Lung (tissue), 12 donors: Measurements from ENCODE around the gene TMEM72. TPM values are rescaled to one million over a fixed set of nuclear protein-coding genes. Genes with fewer than 3 reads are reported as not detected.

Source experiments
- ATAC-seq: fragments of 200-7000 bp; cut with Tn5 transposase; one replicate; pipeline ENCODE4 v1.9.1; 2020; ENCODE audit warnings: moderate number of reproducible peaks; ENCODE audit not compliant: insufficient read depth, low FRiP score
- DNase-seq, 3 donors: peaks; one replicate each; pipeline ENCODE4 v3.0.0-alpha.2; 2013 to 2017
- H3K27ac ChIP-seq, 2 donors: one replicate each; pipeline ENCODE4 v1.5.1; 2013; ENCODE audit warnings: mild to moderate bottlenecking in 2 of 2, moderate library complexity in 2 of 2, control low read depth in 1 of 2, inconsistent platforms in 1 of 2, low read depth in 1 of 2, low read length in 1 of 2
- H3K27me3 ChIP-seq, 3 donors: one replicate each; pipeline ENCODE4 v1.5.1; 2013; ENCODE audit warnings: low read length in 2 of 3; ENCODE audit not compliant: control insufficient read depth in 3 of 3, insufficient read depth in 3 of 3
- H3K36me3 ChIP-seq, 4 donors: one replicate each; pipeline ENCODE4 v1.5.1; 2013; ENCODE audit warnings: low read length in 4 of 4, mild to moderate bottlenecking in 1 of 4, moderate library complexity in 1 of 4; ENCODE audit not compliant: control insufficient read depth in 4 of 4, insufficient read depth in 4 of 4
- H3K4me1 ChIP-seq, 5 donors: one replicate each; pipeline ENCODE4 v1.5.1; 2013; ENCODE audit warnings: low read length in 5 of 5, mild to moderate bottlenecking in 2 of 5, moderate library complexity in 1 of 5; ENCODE audit not compliant: control insufficient read depth in 5 of 5, insufficient read depth in 5 of 5
- H3K4me3 ChIP-seq: one replicate; pipeline ENCODE4 v1.5.1; 2013; ENCODE audit warnings: mild to moderate bottlenecking, control low read depth, moderate library complexity
- H3K9ac ChIP-seq, 2 donors: one replicate each; pipeline ENCODE4 v1.5.1; 2013; ENCODE audit warnings: low read length in 2 of 2, control low read depth in 1 of 2; ENCODE audit not compliant: insufficient read depth in 1 of 2
- H3K9me3 ChIP-seq, 4 donors: one replicate each; pipeline ENCODE4 v1.5.1; 2013; ENCODE audit warnings: low read length in 3 of 4, mild to moderate bottlenecking in 1 of 4, moderate library complexity in 1 of 4; ENCODE audit not compliant: control insufficient read depth in 4 of 4, insufficient read depth in 3 of 4
- WGBS, 2 donors: extraction: QIAGEN DNeasy Blood & Tissue Kit; methylation state at CpG; one replicate each; pipeline ENCODE4 v1.1.7; 2013; 5-methylcytosine and 5-hydroxymethylcytosine counted together
- polyA plus RNA-seq, 2 donors: library from polyadenylated mRNA; stranded (reverse); fragments of 200-250 nt; gene quantifications; one replicate each; pipeline ENCODE4 v1.2.1, GENCODE V29; 2013
- total RNA-seq, 2 donors: library from RNA; depleted of rRNA in 1 of 2; stranded (reverse); fragments of >200 nt in 1 of 2; gene quantifications; one replicate each; pipeline ENCODE4 v1.2.1, GENCODE V29; 2014 to 2021
- TF ChIP-seq, protein P1 (sequence below): IDR thresholded peaks from 2 replicates; pipeline ENCODE4 v1.5.1; 2012; ENCODE audit warnings: mild to moderate bottlenecking; ENCODE audit errors: control extremely low read depth, extremely low read depth
- donor health status: control.
- donor health status: control.
- donor health status: Bipolar disorder and iron deficiency.
- donor health status: healthy.
- donor health status: DM: yes; HTN: yes; CAD: no.

The TMEM72 gene
- total and polyA plus RNA-seq, 4 donors: 0.02 to 0.11 (median 0.04) TPM; not detected in 1

DNA sequence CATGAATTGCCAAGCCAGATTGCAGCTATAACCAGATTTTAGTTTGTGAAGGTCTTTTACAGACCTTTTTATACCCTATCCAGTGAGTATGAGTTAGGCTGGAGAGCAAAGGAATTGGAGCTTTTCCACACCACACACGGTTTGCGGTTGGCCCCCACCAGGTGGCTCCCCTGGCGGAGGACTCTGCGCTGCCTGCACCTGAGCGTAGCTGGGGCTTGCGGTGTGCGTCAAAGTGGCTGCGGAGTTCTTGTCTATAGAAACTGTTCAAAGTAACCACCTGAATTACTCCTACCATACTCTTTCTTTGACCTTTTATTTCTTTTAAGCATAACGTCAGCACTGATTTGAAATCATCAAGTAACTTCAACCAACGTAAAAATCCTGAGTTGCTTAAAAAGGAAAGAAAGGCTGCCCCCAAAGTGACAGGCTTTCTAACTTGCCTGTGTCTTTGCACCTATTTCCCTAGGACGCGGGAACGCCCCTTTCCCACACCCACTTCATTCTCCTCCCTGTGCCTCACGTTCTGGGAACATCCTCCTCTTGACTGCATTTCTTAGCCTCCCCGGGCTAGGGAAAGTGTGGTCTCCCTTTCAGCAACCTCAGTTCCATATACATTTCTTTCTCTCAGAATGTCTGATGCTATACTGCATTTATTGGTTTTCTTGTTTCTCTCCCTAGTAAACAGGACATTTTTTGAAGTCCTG is 47.6 kb upstream of the TMEM72 start:
- Histone ChIP-seq H3K27ac (no peak overlapping the region), H3K36me3 (no peaks in the 10 kb centered on the region), H3K4me3 (no peak overlapping the region), H3K9me3 (no peaks in the 10 kb centered on the region), H3K9ac (no peak overlapping the region), H3K4me1 (peaks cover 0 to 29% (median 3%) of the 10 kb centered on the region in 5 donors), H3K27me3 (no peaks in the 10 kb centered on the region)
- TF ChIP-seq, protein P1, sequence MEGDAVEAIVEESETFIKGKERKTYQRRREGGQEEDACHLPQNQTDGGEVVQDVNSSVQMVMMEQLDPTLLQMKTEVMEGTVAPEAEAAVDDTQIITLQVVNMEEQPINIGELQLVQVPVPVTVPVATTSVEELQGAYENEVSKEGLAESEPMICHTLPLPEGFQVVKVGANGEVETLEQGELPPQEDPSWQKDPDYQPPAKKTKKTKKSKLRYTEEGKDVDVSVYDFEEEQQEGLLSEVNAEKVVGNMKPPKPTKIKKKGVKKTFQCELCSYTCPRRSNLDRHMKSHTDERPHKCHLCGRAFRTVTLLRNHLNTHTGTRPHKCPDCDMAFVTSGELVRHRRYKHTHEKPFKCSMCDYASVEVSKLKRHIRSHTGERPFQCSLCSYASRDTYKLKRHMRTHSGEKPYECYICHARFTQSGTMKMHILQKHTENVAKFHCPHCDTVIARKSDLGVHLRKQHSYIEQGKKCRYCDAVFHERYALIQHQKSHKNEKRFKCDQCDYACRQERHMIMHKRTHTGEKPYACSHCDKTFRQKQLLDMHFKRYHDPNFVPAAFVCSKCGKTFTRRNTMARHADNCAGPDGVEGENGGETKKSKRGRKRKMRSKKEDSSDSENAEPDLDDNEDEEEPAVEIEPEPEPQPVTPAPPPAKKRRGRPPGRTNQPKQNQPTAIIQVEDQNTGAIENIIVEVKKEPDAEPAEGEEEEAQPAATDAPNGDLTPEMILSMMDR: no peak
- no peak for ATAC-seq
- WGBS, 2 donors: 66 to 71% methylated on average over 15 of the region's 15 CpGs
- no peak for DNase-seq

DNA sequence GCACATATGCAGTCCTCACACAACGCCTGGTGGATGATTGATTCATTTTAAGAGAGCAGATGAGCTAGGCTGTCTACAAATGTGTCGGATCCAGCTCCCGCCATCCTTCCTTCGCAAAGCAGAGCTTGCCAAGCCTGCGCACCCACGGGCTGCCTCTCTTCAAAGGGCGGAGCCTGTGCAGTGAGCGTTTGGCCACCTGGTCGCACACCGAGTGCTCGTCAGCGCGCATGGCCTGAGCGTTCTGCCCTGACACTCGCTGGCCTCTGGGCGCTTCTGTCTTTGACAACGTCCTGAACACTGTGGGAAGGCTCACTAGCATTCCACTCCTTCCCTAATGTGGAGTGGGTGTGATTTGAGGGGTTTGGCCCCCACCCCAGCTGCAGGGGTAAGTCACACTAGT is 47.1 kb upstream of the TMEM72 start:
- Histone ChIP-seq H3K27ac (no peak overlapping the region), H3K9me3 (no peaks in the 10 kb centered on the region), H3K4me1 (peaks cover 0 to 29% (median 3%) of the 10 kb centered on the region in 5 donors), H3K27me3 (no peaks in the 10 kb centered on the region), H3K36me3 (no peaks in the 10 kb centered on the region), H3K4me3 (no peak overlapping the region), H3K9ac (peak overlapping the region; percentile 44 to 78)
- DNase-seq: peak; percentile 40 to 60 (median 51)
- TF ChIP-seq, protein P1: no peak
- peak; percentile 44 for ATAC-seq
- 43 to 49% methylated on average over 17 of the region's 17 CpGs for WGBS, 2 donors

DNA sequence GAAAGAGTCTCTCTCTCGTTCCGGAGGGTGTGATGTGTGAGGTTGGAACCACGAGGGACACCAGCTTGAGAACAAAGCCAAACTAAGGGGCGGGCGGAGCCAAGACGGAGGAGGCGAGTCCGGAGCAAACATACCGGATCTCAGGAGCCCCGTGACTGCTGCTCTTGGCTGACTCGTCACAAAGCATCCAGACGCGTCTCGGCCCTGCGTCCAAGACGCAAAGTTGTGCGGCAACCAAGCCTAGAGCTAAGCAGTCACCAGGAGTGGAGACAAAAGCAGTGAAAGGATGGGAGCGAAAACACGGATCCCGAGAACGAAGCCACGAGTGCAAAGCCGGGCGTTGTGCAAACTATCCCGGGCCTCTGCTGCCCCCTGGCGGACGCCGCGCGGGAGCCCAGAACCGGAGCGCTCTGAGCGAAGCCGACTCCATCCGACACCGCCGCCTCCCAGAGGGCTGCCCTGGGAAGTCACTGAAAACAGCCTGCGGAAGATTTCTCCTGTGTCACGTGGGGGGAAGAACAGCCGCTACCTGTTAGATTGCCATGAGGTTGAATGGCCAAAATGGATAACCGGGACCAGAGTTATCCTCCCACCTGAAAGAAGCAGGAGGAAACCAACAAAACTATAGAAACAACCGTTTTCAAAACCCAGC is 46.4 kb upstream of the TMEM72 start:
- H3K36me3 ChIP-seq: no peaks in the 10 kb centered on the region
- TF ChIP-seq, protein P1: peak; percentile 80
- peak overlapping the region; percentile 44 to 78 for H3K9ac ChIP-seq
- 0 to 1% methylated on average over 42 of the region's 42 CpGs for WGBS, 2 donors
- peak overlapping the region; percentile 27 for H3K4me3 ChIP-seq
- peak; percentile 90 for ATAC-seq
- peaks cover 0 to 32% (median 6%) of the 10 kb centered on the region in 5 donors for H3K4me1 ChIP-seq
- no peaks in the 10 kb centered on the region for H3K27me3 ChIP-seq
- peak; percentile 91 to 93 (median 93) for DNase-seq
- no peak overlapping the region for H3K27ac ChIP-seq
- H3K9me3 ChIP-seq: no peaks in the 10 kb centered on the region
